ENCODE measurements around the gene PSG3. TPM values are rescaled to one million over a fixed set of nuclear protein-coding genes. Genes with fewer than 3 reads are reported as not detected.
"Not testable (repeated sequence)": the region's sequence is repeated elsewhere in the genome, so short reads cannot be mapped to it uniquely, and the experiment has no call there.

Gene PSG3
- total RNA-seq, 1 experiment from 2014 or later: not detected

GRCh38 chr19:42693760-42694350 lies 46.4 kb downstream of the PSG3 start:
- Histone ChIP-seq H3K36me3 (ENCODE audit: insufficient read depth, low read length, poor library complexity, severe bottlenecking) (no peaks in the 10 kb centered on the region), H3K4me1 (ENCODE audit: insufficient read depth, low read length, poor library complexity, severe bottlenecking) (no peaks in the 10 kb centered on the region), H3K27ac (ENCODE audit: low read depth, low read length, poor library complexity, severe bottlenecking) (no peak overlapping the region), H3K9me3 (ENCODE audit: low read depth, low read length, poor library complexity, severe bottlenecking) (no peaks in the 10 kb centered on the region), H3K4me3 (ENCODE audit: low read depth, low read length, poor library complexity, severe bottlenecking) (no peak overlapping the region), H3K27me3 (replicated peaks; ENCODE audit: insufficient read depth, low read depth, low read length, poor library complexity) (peaks cover 68% of the 10 kb centered on the region)
- no TSS peak for BruUV-seq (replicated peaks)
- CTCF ChIA-PET: no interaction called here
- DNase-seq (ENCODE audit: low spot score): peak; percentile 43
- intact Hi-C loops (cut with micrococcal nuclease; ENCODE audit: unreplicated experiment): loop anchor here (10.0 kb wide), 1 partner anchor 71 kb away; the partner anchor contains the start of gene PSG8
- TF ChIP-seq CTCF (conservative IDR thresholded peaks at IDR 0.05; ENCODE audit: low read depth, low read length): peak; percentile 62
- no peak for TF ChIP-seq EZH2 (IDR thresholded peaks at IDR 0.05; ENCODE audit: borderline replicate concordance, low read depth, low read length, poor library complexity, severe bottlenecking)
- POLR2A ChIA-PET (ENCODE audit: low non-redundant PET): no interaction called here

GRCh38 chr19:42683917-42684513 lies 56.3 kb downstream of the PSG3 start:
- Histone ChIP-seq H3K27me3 (replicated peaks; ENCODE audit: insufficient read depth, low read depth, low read length, poor library complexity) (peaks cover under 1% of the 10 kb centered on the region), H3K9me3 (ENCODE audit: low read depth, low read length, poor library complexity, severe bottlenecking) (peaks cover 4% of the 10 kb centered on the region), H3K36me3 (ENCODE audit: insufficient read depth, low read length, poor library complexity, severe bottlenecking) (no peaks in the 10 kb centered on the region), H3K4me1 (ENCODE audit: insufficient read depth, low read length, poor library complexity, severe bottlenecking) (no peaks in the 10 kb centered on the region), H3K4me3 (ENCODE audit: low read depth, low read length, poor library complexity, severe bottlenecking) (no peak overlapping the region), H3K27ac (ENCODE audit: low read depth, low read length, poor library complexity, severe bottlenecking) (no peak overlapping the region)
- TF ChIP-seq EZH2 (IDR thresholded peaks at IDR 0.05; ENCODE audit: borderline replicate concordance, low read depth, low read length, poor library complexity, severe bottlenecking) (no peak), CTCF (conservative IDR thresholded peaks at IDR 0.05; ENCODE audit: low read depth, low read length) (peak; percentile 76)
- intact Hi-C loops (cut with micrococcal nuclease; ENCODE audit: unreplicated experiment): no loop called here
- BruUV-seq (replicated peaks): no TSS peak
- CTCF ChIA-PET: interaction anchor here (0.7 kb wide), 1 partner anchor 8 kb away, joined by 3 read pairs; no protein-coding TSS in a partner anchor
- POLR2A ChIA-PET (ENCODE audit: low non-redundant PET): no interaction called here
- peak; percentile 33 for DNase-seq (ENCODE audit: low spot score)

GRCh38 chr19:42676326-42676725 lies 64.0 kb downstream of the PSG3 start:
- H3K36me3 ChIP-seq (ENCODE audit: insufficient read depth, low read length, poor library complexity, severe bottlenecking); BruUV-seq (replicated peaks); H3K27ac ChIP-seq (ENCODE audit: low read depth, low read length, poor library complexity, severe bottlenecking); H3K9me3 ChIP-seq (ENCODE audit: low read depth, low read length, poor library complexity, severe bottlenecking); POLR2A ChIA-PET (ENCODE audit: low non-redundant PET); H3K27me3 ChIP-seq (replicated peaks; ENCODE audit: insufficient read depth, low read depth, low read length, poor library complexity); H3K4me1 ChIP-seq (ENCODE audit: insufficient read depth, low read length, poor library complexity, severe bottlenecking); DNase-seq (ENCODE audit: low spot score); H3K4me3 ChIP-seq (ENCODE audit: low read depth, low read length, poor library complexity, severe bottlenecking); CTCF ChIA-PET; intact Hi-C loops (cut with micrococcal nuclease; ENCODE audit: unreplicated experiment): not testable (repeated sequence)

- H3K36me3 ChIP-seq (ENCODE audit: insufficient read depth, low read length, poor library complexity, severe bottlenecking); H3K9me3 ChIP-seq (ENCODE audit: low read depth, low read length, poor library complexity, severe bottlenecking); H3K4me1 ChIP-seq (ENCODE audit: insufficient read depth, low read length, poor library complexity, severe bottlenecking); H3K27ac ChIP-seq (ENCODE audit: low read depth, low read length, poor library complexity, severe bottlenecking); BruUV-seq (replicated peaks); intact Hi-C loops (cut with micrococcal nuclease; ENCODE audit: unreplicated experiment); H3K4me3 ChIP-seq (ENCODE audit: low read depth, low read length, poor library complexity, severe bottlenecking); POLR2A ChIA-PET (ENCODE audit: low non-redundant PET); H3K27me3 ChIP-seq (replicated peaks; ENCODE audit: insufficient read depth, low read depth, low read length, poor library complexity); DNase-seq (ENCODE audit: low spot score); CTCF ChIA-PET: not testable (repeated sequence)
These were observed 65.7 kb downstream of the PSG3 start for GRCh38 chr19:42674549-42674948.

Other genes with a start within 250 kb of the PSG3 start
- gene CEACAM1, start 212.0 kb downstream of the PSG3 start, total RNA-seq (2021): 0.22 and 0.64 TPM in 2 replicates
- not detected in 2 replicates for gene CEACAM8, start 145.6 kb downstream of the PSG3 start, total RNA-seq (2021)
- gene PSG8, start 25.2 kb upstream of the PSG3 start, total RNA-seq (2021): not detected in 2 replicates
- not detected in 2 replicates for gene PSG1, start 139.2 kb upstream of the PSG3 start, total RNA-seq (2021)
- not detected in 2 replicates for gene PSG6, start 177.4 kb upstream of the PSG3 start, total RNA-seq (2021)
- not detected in 2 replicates for gene PSG7, start 196.7 kb upstream of the PSG3 start, total RNA-seq (2021)